PC-3 (cell line): ENCODE results near the gene EGLN1. TPM values are rescaled to one million over a fixed set of nuclear protein-coding genes. Genes with fewer than 3 reads are reported as not detected.

ENCODE experiments used
- ATAC-seq: fragments of 200-7000 bp; cut with Tn5 transposase; 2 replicates; pipeline ENCODE4 v1.9.1; 2020; ENCODE audit warnings: mild to moderate bottlenecking, moderate library complexity
- BruUV-seq: library from RNA; stranded (reverse); fragments of 400-500 nt; replicated peaks from 2 replicates; lab custom pipeline; 2021; lab: Mats Ljungman, UMichigan
- CTCF ChIA-PET: fragments of 300-600 bp; sonication (Branson Sonifier 250); formaldehyde crosslinking; loops from one replicate; lab custom pipeline; 2022; ENCODE audit warnings: antibody characterized with exemption; lab: Charles Lee
- POLR2A ChIA-PET: fragments of 300-600 bp; sonication (Branson Sonifier 250); formaldehyde crosslinking; loops from one replicate; lab custom pipeline; 2022; ENCODE audit warnings: antibody characterized with exemption; ENCODE audit not compliant: unreplicated experiment; lab: Charles Lee
- DNase-seq: peaks from one replicate; pipeline ENCODE4 v3.0.0-alpha.2; 2015
- H2AFZ ChIP-seq: fragments of 300-600 bp; sonication (generic); 2 replicates; pipeline ENCODE4 v1.6.0; 2016; ENCODE audit warnings: antibody characterized with exemption, low read length
- H3F3A ChIP-seq: fragments of 300-600 bp; sonication (generic); one replicate; pipeline ENCODE4 v1.6.0; 2017; ENCODE audit warnings: antibody characterized with exemption, low read length, control low read depth, mild to moderate bottlenecking; ENCODE audit not compliant: unreplicated experiment
- H3K27ac ChIP-seq: fragments of 300-600 bp; sonication (generic); 2 replicates; pipeline ENCODE4 v1.5.1; 2016; ENCODE audit warnings: mild to moderate bottlenecking, low read length
- H3K27me3 ChIP-seq: fragments of 300-600 bp; sonication (generic); 2 replicates; pipeline ENCODE4 v1.6.1; 2016; ENCODE audit warnings: low read length, mixed read lengths
- H3K36me3 ChIP-seq: fragments of 300-600 bp; sonication (generic); 2 replicates; pipeline ENCODE4 v1.6.1; 2016; ENCODE audit warnings: low read depth, mixed run types, low read length, mixed read lengths
- H3K4me1 ChIP-seq: fragments of 300-600 bp; sonication (generic); 2 replicates; pipeline ENCODE4 v1.5.1; 2016; ENCODE audit warnings: low read length; ENCODE audit not compliant: insufficient read depth
- H3K4me2 ChIP-seq: fragments of 300-600 bp; sonication (generic); 2 replicates; pipeline ENCODE4 v1.6.0; 2016; ENCODE audit warnings: low read length
- H3K4me3 ChIP-seq: fragments of 300-600 bp; sonication (generic); 2 replicates; pipeline ENCODE4 v1.5.1; 2016; ENCODE audit warnings: mild to moderate bottlenecking, low read length, mixed read lengths
- H3K79me2 ChIP-seq: fragments of 300-600 bp; sonication (generic); 2 replicates; pipeline ENCODE4 v1.6.1; 2017; ENCODE audit warnings: low read length, mixed read lengths
- H3K9ac ChIP-seq: fragments of 300-600 bp; sonication (generic); 2 replicates; pipeline ENCODE4 v1.6.0; 2016; ENCODE audit warnings: mild to moderate bottlenecking, low read length
- H3K9me2 ChIP-seq: fragments of 300-600 bp; sonication (generic); replicated peaks from 2 replicates; pipeline ENCODE4 v1.6.1; 2016; ENCODE audit warnings: mixed run types, low read length, mixed read lengths
- H3K9me3 ChIP-seq: fragments of 300-600 bp; sonication (generic); 2 replicates; pipeline ENCODE4 v1.6.1; 2016; ENCODE audit warnings: low read length, mixed read lengths
- H4K20me1 ChIP-seq: fragments of 300-600 bp; sonication (generic); 2 replicates; pipeline ENCODE4 v1.6.1; 2016; ENCODE audit warnings: low read length, mixed read lengths
- EZH2 ChIP-seq: fragments of 300-600 bp; sonication (generic); IDR thresholded peaks from one replicate; pipeline ENCODE4 v1.6.1; 2017; ENCODE audit warnings: antibody characterized with exemption, mild to moderate bottlenecking, low read length; ENCODE audit not compliant: unreplicated experiment
- EZH2phosphoT487 ChIP-seq: fragments of 300-600 bp; sonication (generic); IDR thresholded peaks from 2 replicates; pipeline ENCODE4 v1.6.1; 2018; ENCODE audit warnings: mild to moderate bottlenecking, antibody characterized with exemption, low read length, borderline replicate concordance
- intact Hi-C: fragments of 100-400 bp; cut with micrococcal nuclease; formaldehyde crosslinking; loops from 2 replicates; pipeline ENCODE4 v1.9.0; 2023
- total RNA-seq: library from RNA; depleted of rRNA; stranded (reverse); fragments of >200 nt; gene quantifications from 2 replicates; pipeline ENCODE4 v1.2.3, GENCODE V29; 2014
- TF ChIP-seq, protein P1 (sequence below): fragments of 300-600 bp; sonication (generic); conservative IDR thresholded peaks from 2 replicates; pipeline ENCODE4 v1.5.1; 2017; ENCODE audit warnings: antibody characterized with exemption, low read depth, mild to moderate bottlenecking, low read length

EGLN1 gene
- total RNA-seq, 1 experiment from 2014 or later: 37.0 TPM

DNA sequence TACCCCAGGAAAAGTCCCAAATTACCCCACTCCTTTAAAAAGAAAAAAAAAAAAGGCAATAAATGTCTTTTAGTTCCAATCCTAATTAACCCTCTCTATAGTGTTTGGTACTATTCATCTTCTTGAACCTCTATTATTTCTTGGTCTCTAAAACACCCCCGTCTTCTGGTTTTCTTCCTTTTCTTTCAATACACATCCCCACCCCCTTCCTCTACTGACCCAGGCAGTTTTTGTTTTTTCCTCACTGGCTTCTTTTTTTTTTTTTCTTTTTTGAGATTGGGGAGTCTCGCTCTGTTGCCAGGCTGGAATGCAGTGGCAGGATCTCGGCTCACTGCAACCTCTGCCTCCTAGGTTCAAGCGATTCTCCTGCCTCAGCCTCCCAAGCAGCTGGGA, 26.1 kb downstream of the EGLN1 start:
- Histone ChIP-seq H2AFZ (no peak overlapping the region), H3K9ac (peak overlapping the region; percentile 51), H3K36me3 (no peaks in the 10 kb centered on the region), H3F3A (peaks cover 13% of the 10 kb centered on the region), H3K27me3 (no peaks in the 10 kb centered on the region), H3K27ac (peak overlapping the region; percentile 88), H3K79me2 (peaks cover 88% of the 10 kb centered on the region), H3K9me2 (no peaks in the 10 kb centered on the region), H3K4me2 (peak overlapping the region; percentile 62), H3K4me1 (peaks cover 31% of the 10 kb centered on the region), H4K20me1 (peaks cover 4% of the 10 kb centered on the region; the same call in 1 of the 2 replicates), H3K4me3 (no peak overlapping the region; the same call in 1 of the 2 replicates), H3K9me3 (no peaks in the 10 kb centered on the region)
- intact Hi-C loops: loop anchor here (2.0 kb wide), 1 partner anchor 23 kb away; no protein-coding TSS in a partner anchor
- DNase-seq (no peak), ATAC-seq (no peak)
- TF ChIP-seq EZH2: no peak
- TF ChIP-seq, protein P1, sequence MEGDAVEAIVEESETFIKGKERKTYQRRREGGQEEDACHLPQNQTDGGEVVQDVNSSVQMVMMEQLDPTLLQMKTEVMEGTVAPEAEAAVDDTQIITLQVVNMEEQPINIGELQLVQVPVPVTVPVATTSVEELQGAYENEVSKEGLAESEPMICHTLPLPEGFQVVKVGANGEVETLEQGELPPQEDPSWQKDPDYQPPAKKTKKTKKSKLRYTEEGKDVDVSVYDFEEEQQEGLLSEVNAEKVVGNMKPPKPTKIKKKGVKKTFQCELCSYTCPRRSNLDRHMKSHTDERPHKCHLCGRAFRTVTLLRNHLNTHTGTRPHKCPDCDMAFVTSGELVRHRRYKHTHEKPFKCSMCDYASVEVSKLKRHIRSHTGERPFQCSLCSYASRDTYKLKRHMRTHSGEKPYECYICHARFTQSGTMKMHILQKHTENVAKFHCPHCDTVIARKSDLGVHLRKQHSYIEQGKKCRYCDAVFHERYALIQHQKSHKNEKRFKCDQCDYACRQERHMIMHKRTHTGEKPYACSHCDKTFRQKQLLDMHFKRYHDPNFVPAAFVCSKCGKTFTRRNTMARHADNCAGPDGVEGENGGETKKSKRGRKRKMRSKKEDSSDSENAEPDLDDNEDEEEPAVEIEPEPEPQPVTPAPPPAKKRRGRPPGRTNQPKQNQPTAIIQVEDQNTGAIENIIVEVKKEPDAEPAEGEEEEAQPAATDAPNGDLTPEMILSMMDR: no peak
- CTCF ChIA-PET: no interaction called here
- BruUV-seq: no TSS peak
- POLR2A ChIA-PET: no interaction called here

DNA sequence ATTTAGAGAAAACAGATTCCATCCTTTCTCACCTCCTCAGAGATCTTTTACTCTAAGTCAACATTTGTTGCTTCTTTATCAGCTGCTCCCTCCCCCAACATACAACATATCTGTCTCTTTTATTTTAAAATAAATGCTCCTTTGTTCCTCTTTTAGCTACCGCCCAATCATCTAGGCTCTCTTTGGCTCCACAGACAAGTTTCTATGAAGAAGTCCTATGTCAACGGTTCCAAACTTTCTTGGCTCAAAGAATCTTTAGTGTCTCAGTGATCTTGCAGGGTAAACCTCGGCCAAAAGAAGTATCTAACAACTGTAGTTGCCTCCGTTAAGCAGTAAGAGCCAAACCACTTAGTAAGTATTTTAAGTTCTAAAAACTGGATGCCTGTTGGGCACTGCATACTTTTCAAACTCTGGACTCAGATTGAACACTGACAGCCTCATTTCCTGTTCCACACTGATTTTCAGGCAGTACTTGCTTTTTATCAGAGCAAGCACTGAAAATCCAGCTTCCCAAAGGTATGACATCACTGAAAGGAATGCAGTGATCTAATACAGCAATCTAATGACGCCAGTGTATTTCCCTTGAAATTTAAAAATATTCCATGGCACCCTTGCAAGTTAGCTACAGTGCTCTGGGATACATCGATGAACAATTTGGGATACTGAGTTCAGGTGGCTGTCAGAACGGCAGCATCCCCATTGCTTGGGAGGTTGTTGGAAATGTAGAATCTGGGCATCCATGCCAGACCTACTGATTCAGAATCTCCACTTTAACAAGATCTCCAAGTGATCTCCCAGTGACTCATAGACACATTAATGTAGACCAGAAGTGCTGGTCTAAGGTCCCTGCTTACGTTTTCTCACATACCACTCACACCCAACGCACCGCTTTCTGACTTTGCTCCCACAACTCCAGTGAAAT, 26.8 kb downstream of the EGLN1 start:
- peak; percentile 88 for DNase-seq
- peak; percentile 90 for ATAC-seq
- Histone ChIP-seq H3K9ac (peak overlapping the region; percentile 51), H3K9me3 (no peaks in the 10 kb centered on the region), H3K4me2 (peak overlapping the region; percentile 62), H3K36me3 (no peaks in the 10 kb centered on the region), H3K27ac (peak overlapping the region; percentile 88), H2AFZ (0 out of 2 replicates have a peak overlapping the region, but pooled peaks have one; percentile 5), H3K4me1 (peaks cover 33% of the 10 kb centered on the region), H4K20me1 (peaks cover 4% of the 10 kb centered on the region; the same call in 1 of the 2 replicates), H3K9me2 (no peaks in the 10 kb centered on the region), H3F3A (peaks cover 13% of the 10 kb centered on the region), H3K4me3 (peak overlapping the region; percentile 14; the same call in 1 of the 2 replicates), H3K27me3 (no peaks in the 10 kb centered on the region), H3K79me2 (peaks cover 88% of the 10 kb centered on the region)
- CTCF ChIA-PET: no interaction called here
- no TSS peak for BruUV-seq
- intact Hi-C loops: loop anchor here (2.0 kb wide), 1 partner anchor 23 kb away; no protein-coding TSS in a partner anchor
- no peak for TF ChIP-seq EZH2phosphoT487
- TF ChIP-seq, protein P1: no peak
- no peak for TF ChIP-seq EZH2
- POLR2A ChIA-PET: interaction anchor here (0.5 kb wide), 1 partner anchor 19 kb away, joined by 4 read pairs; no protein-coding TSS in a partner anchor
